ENCODE data around the gene TNFAIP8.

DNA sequence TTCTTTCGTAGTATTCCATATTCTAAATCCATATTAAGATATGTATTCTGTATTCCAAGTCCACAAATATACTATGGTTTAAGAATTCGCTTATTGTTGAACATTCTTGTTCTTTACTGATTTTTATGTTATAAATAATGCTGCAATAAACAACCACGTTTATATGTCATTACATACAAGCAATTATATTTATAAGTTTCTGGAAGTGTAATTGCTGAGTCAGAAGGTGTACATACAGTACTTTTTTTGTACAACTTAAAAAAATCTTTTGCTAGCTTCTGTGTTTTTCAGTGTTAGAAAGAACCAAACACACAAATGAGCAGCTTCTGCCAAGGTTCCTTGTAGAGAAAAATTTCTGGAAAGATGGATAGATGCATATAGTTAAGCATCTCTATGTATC, 48.6 kb upstream of the TNFAIP8 start:
- TF ChIP-seq TCF7L2 (IDR thresholded peaks at IDR 0.05; ENCODE audit: low read depth, low read length) (no peak), CTCF (IDR thresholded peaks at IDR 0.05) (no peak)
